Spleen (tissue), 7 donors: ENCODE measurements around the gene KRT77.

ENCODE experiments used
- CTCF ChIP-seq, 11 experiments: fragments of 200-600 bp in 7 of 11; fragments of 450-650 bp in 4 of 11; sonication (generic) in 4 of 11; IDR thresholded peaks in 8 of 11; conservative IDR thresholded peaks in 3 of 11; 1 replicate in 7 of 11; 2 replicates in 4 of 11; pipeline versions ENCODE4 v1.4.0 to v1.8.0; 2016 to 2021; ENCODE audit warnings: antibody characterized with exemption in 11 of 11, inconsistent platforms in 4 of 11, mild to moderate bottlenecking in 1 of 11
- POLR2AphosphoS5 ChIP-seq, 3 donors: sonication (generic); formaldehyde crosslinking; IDR thresholded peaks; one replicate each; pipeline ENCODE4 v1.5.1; 2017; ENCODE audit warnings: antibody characterized with exemption in 3 of 3
- donor health status: DM: no; HTN: no; CAD: no; lungs with moderate emphysema.
- donor health status: DM: no; HTN: no; CAD: no.
- donor health status: DM: no; HTN: no; CAD: no.

GRCh38 chr12:52684431-52684830 lies 18.9 kb downstream of the KRT77 start:
- no peak for TF ChIP-seq CTCF (IDR thresholded peaks at IDR 0.05 in 8 of 11, conservative IDR thresholded peaks at IDR 0.05 in 3 of 11)
- no peak for TF ChIP-seq POLR2AphosphoS5 (IDR thresholded peaks at IDR 0.05)
